Neuronal stem cell (in vitro differentiated cells): ENCODE results near the gene PHACTR3.

Experiments
- DNase-seq: peaks from one replicate; pipeline ENCODE4 v3.0.0-alpha.2; 2013; ENCODE audit warnings: low spot score
- H2AFZ ChIP-seq: one replicate; pipeline ENCODE4 v1.6.1; 2013; ENCODE audit warnings: mild to moderate bottlenecking, low read length, inconsistent platforms
- H2AK5ac ChIP-seq: 2 replicates; pipeline ENCODE4 v1.6.1; 2013; ENCODE audit warnings: low read depth, mild to moderate bottlenecking, inconsistent platforms, low read length, moderate library complexity, mixed read lengths
- H2BK120ac ChIP-seq: 2 replicates; pipeline ENCODE4 v1.6.1; 2013; ENCODE audit warnings: low read depth, mild to moderate bottlenecking, inconsistent platforms, low read length, moderate library complexity, mixed read lengths
- H2BK12ac ChIP-seq: one replicate; pipeline ENCODE4 v1.6.1; 2013; ENCODE audit warnings: low read length, inconsistent platforms
- H2BK15ac ChIP-seq: 2 replicates; pipeline ENCODE4 v1.6.1; 2013; ENCODE audit warnings: mild to moderate bottlenecking, low read length, inconsistent platforms, mixed read lengths
- H2BK5ac ChIP-seq: one replicate; pipeline ENCODE4 v1.6.1; 2013; ENCODE audit warnings: inconsistent platforms, mild to moderate bottlenecking, low read length, moderate library complexity
- H3K14ac ChIP-seq: one replicate; pipeline ENCODE4 v1.6.1; 2013; ENCODE audit warnings: low read length, inconsistent platforms
- H3K18ac ChIP-seq: 2 replicates; pipeline ENCODE4 v1.6.1; 2013; ENCODE audit warnings: low read length, inconsistent platforms
- H3K23ac ChIP-seq: 2 replicates; pipeline ENCODE4 v1.6.1; 2013; ENCODE audit warnings: low read depth, mild to moderate bottlenecking, mixed read lengths, low read length, inconsistent platforms; ENCODE audit not compliant: poor library complexity
- H3K27ac ChIP-seq: replicated peaks from 3 replicates; pipeline ENCODE4 v1.5.1; 2013; ENCODE audit warnings: low read length, inconsistent platforms
- H3K27me3 ChIP-seq, 3 experiments: 2 replicates each; pipeline ENCODE4 v1.6.1; 2013; ENCODE audit warnings: low read length in 3 of 3, mild to moderate bottlenecking in 2 of 3, inconsistent platforms in 1 of 3, low read depth in 1 of 3, mixed read lengths in 1 of 3, moderate library complexity in 1 of 3; ENCODE audit not compliant: control insufficient read depth in 3 of 3, insufficient read depth in 3 of 3
- H3K36me3 ChIP-seq, 2 donors: replicated peaks in 1 of 2; 2 replicates each; pipeline ENCODE4 v1.6.1; 2013; ENCODE audit warnings: low read length in 2 of 2; ENCODE audit not compliant: control insufficient read depth in 2 of 2, insufficient read depth in 2 of 2
- H3K4ac ChIP-seq: 2 replicates; pipeline ENCODE4 v1.6.1; 2013; ENCODE audit warnings: inconsistent platforms, mild to moderate bottlenecking, low read length, moderate library complexity
- H3K4me1 ChIP-seq, 2 donors: 1 replicate in 1 of 2; 2 replicates in 1 of 2; pipeline ENCODE4 v1.6.1; 2013; ENCODE audit warnings: low read length in 2 of 2, low read depth in 1 of 2; ENCODE audit not compliant: control insufficient read depth in 2 of 2, insufficient read depth in 1 of 2
- H3K4me2 ChIP-seq: one replicate; pipeline ENCODE4 v1.6.1; 2013; ENCODE audit warnings: mild to moderate bottlenecking, low read length, inconsistent platforms; ENCODE audit not compliant: insufficient read depth, poor library complexity, severe bottlenecking
- H3K4me3 ChIP-seq, 2 donors: 2 replicates each; pipeline ENCODE4 v1.5.1; 2013; ENCODE audit warnings: low read length in 2 of 2, mild to moderate bottlenecking in 2 of 2, inconsistent platforms in 1 of 2, moderate library complexity in 1 of 2
- H3K79me1 ChIP-seq: one replicate; pipeline ENCODE4 v1.6.1; 2013; ENCODE audit warnings: low read depth, mild to moderate bottlenecking, inconsistent platforms, low read length, moderate library complexity
- H3K9ac ChIP-seq: one replicate; pipeline ENCODE4 v1.6.1; 2013; ENCODE audit warnings: mild to moderate bottlenecking, low read depth, low read length, inconsistent platforms; ENCODE audit not compliant: poor library complexity
- H3K9me3 ChIP-seq, 2 donors: replicated peaks in 1 of 2; 2 replicates each; pipeline versions ENCODE3 to v1.6.1; 2013; ENCODE audit warnings: low read length in 2 of 2, mild to moderate bottlenecking in 2 of 2, inconsistent platforms in 1 of 2, low read depth in 1 of 2, mixed read lengths in 1 of 2, moderate library complexity in 1 of 2; ENCODE audit not compliant: control insufficient read depth in 2 of 2, insufficient read depth in 1 of 2
- H4K8ac ChIP-seq: one replicate; pipeline ENCODE4 v1.6.1; 2013; ENCODE audit warnings: low read depth, mild to moderate bottlenecking, inconsistent platforms, low read length, moderate library complexity
- H4K91ac ChIP-seq: one replicate; pipeline ENCODE4 v1.6.1; 2013; ENCODE audit warnings: low read length, low read depth, mild to moderate bottlenecking, inconsistent platforms; ENCODE audit not compliant: poor library complexity
- WGBS, 2 donors: extraction: QIAGEN DNeasy Blood & Tissue Kit; methylation state at CpG; one replicate each; pipeline ENCODE4 v1.1.7; 2013; ENCODE audit warnings: missing lambda C conversion rate in 2 of 2, mixed read lengths in 1 of 2; ENCODE audit not compliant: insufficient read length in 2 of 2, insufficient replicate concordance in 1 of 2; ENCODE audit errors: extremely low coverage in 2 of 2; 5-methylcytosine and 5-hydroxymethylcytosine counted together

PHACTR3 gene

GRCh38 chr20:59577809-59578435, 26.4 kb upstream of the PHACTR3 start:
- H4K8ac ChIP-seq = no peak overlapping the region
- no peak overlapping the region for H2BK15ac ChIP-seq
- H3K4me1 ChIP-seq = no peaks in the 10 kb centered on the region
- no peak overlapping the region for H3K9ac ChIP-seq
- no peak overlapping the region for H4K91ac ChIP-seq
- peaks cover 2% of the 10 kb centered on the region for H3K79me1 ChIP-seq
- H3K14ac ChIP-seq = no peak overlapping the region
- H3K23ac ChIP-seq = no peak overlapping the region
- H3K27me3 ChIP-seq = peaks cover 25 to 69% (median 69%) of the 10 kb centered on the region in 3 experiments
- no peak overlapping the region for H3K4ac ChIP-seq
- no peak overlapping the region for H3K18ac ChIP-seq
- no peak overlapping the region for H2BK120ac ChIP-seq
- H3K27ac ChIP-seq = no peak overlapping the region
- no peak for DNase-seq
- peak overlapping the region; percentile 52 for H3K4me2 ChIP-seq
- H2AK5ac ChIP-seq = no peak overlapping the region
- H2AFZ ChIP-seq = no peak overlapping the region
- peaks cover 0 to 3% of the 10 kb centered on the region in 2 donors for H3K9me3 ChIP-seq
- no peaks in the 10 kb centered on the region for H3K36me3 ChIP-seq
- H3K4me3 ChIP-seq = no peak overlapping the region
- H2BK5ac ChIP-seq = no peak overlapping the region
- WGBS, 2 donors = no CpG with 5 or more reads among the region's 18 CpGs
- no peak overlapping the region for H2BK12ac ChIP-seq

- H3K4me2 ChIP-seq = no peak overlapping the region
- no peak overlapping the region for H3K9ac ChIP-seq
- H3K27me3 ChIP-seq = peaks cover 25 to 62% (median 61%) of the 10 kb centered on the region in 3 experiments
Observed at GRCh38 chr20:59578436-59579403, 25.6 kb upstream of the PHACTR3 start.

GRCh38 chr20:59579404-59580145, 24.8 kb upstream of the PHACTR3 start:
- no peak overlapping the region for H3K4ac ChIP-seq
- no peak overlapping the region for H4K8ac ChIP-seq
- WGBS, 2 donors = no CpG with 5 or more reads among the region's 12 CpGs
- H2BK15ac ChIP-seq = no peak overlapping the region
- peaks cover 0 to 2% of the 10 kb centered on the region in 2 donors for H3K4me1 ChIP-seq
- peaks cover 4% of the 10 kb centered on the region for H3K79me1 ChIP-seq
- no peak overlapping the region for H2BK12ac ChIP-seq
- H3K4me2 ChIP-seq = no peak overlapping the region
- no peak overlapping the region for H3K4me3 ChIP-seq
- H3K27ac ChIP-seq = no peak overlapping the region
- H3K18ac ChIP-seq = no peak overlapping the region
- no peak overlapping the region for H3K9ac ChIP-seq
- no peak overlapping the region for H2BK5ac ChIP-seq
- H2AK5ac ChIP-seq = no peak overlapping the region
- no peak overlapping the region for H2BK120ac ChIP-seq
- H3K14ac ChIP-seq = no peak overlapping the region
- H4K91ac ChIP-seq = no peak overlapping the region
- no peaks in the 10 kb centered on the region for H3K36me3 ChIP-seq
- H3K9me3 ChIP-seq = peaks cover 0 to 7% of the 10 kb centered on the region in 2 donors
- H3K23ac ChIP-seq = peak overlapping the region; percentile 38
- H2AFZ ChIP-seq = no peak overlapping the region
- DNase-seq = no peak
- H3K27me3 ChIP-seq = peaks cover 25 to 60% (median 57%) of the 10 kb centered on the region in 3 experiments

More at GRCh38 chr20:59578436-59579403, 25.6 kb upstream of the PHACTR3 start:
- Histone ChIP-seq H3K23ac (no peak overlapping the region), H3K36me3 (no peaks in the 10 kb centered on the region), H3K79me1 (peaks cover 2% of the 10 kb centered on the region), H3K4me3 (no peak overlapping the region), H3K9me3 (peaks cover 0 to 3% of the 10 kb centered on the region in 2 donors), H2AFZ (no peak overlapping the region), H3K4me1 (no peaks in the 10 kb centered on the region), H2BK120ac (no peak overlapping the region), H2BK15ac (no peak overlapping the region), H3K4ac (no peak overlapping the region), H3K27ac (no peak overlapping the region), H4K91ac (no peak overlapping the region), H2BK5ac (no peak overlapping the region), H2AK5ac (no peak overlapping the region), H3K18ac (no peak overlapping the region), H4K8ac (no peak overlapping the region), H2BK12ac (no peak overlapping the region), H3K14ac (no peak overlapping the region)
- DNase-seq = no peak
- no CpG with 5 or more reads among the region's 18 CpGs for WGBS, 2 donors
